ENCODE data around the gene BBOX1. TPM values are rescaled to one million over a fixed set of nuclear protein-coding genes. Genes with fewer than 3 reads are reported as not detected.

BBOX1 gene
- total and polyA plus RNA-seq, 2 donors (not counting 3 experiments of a cell fraction or from before 2014, with no cell fraction given), result not detected

- Histone ChIP-seq H3K9me1 (replicated peaks; ENCODE audit: control insufficient read depth, extremely low read depth, insufficient read depth, low read length) (no peaks in the 10 kb centered on the region), H2AFZ (ENCODE audit: low read depth, low read length) (no peak overlapping the region), H4K20me1 (replicated peaks; ENCODE audit: control insufficient read depth, extremely low read depth, insufficient read depth, low read length) (no peaks in the 10 kb centered on the region), H3K4me2 (ENCODE audit: insufficient read depth, low read length) (no peak overlapping the region), H3K4me1 (ENCODE audit: control insufficient read depth, extremely low read depth, insufficient read depth, low read length) (no peaks in the 10 kb centered on the region), H3K27me3 (ENCODE audit: control insufficient read depth in 2 of 2, insufficient read depth in 2 of 2, low read length in 2 of 2) (no peaks in the 10 kb centered on the region), H3K36me3 (ENCODE audit: control insufficient read depth in 2 of 2, extremely low read depth in 1 of 2, insufficient read depth in 2 of 2, low read length in 2 of 2) (no peaks in the 10 kb centered on the region), H3K79me2 (ENCODE audit: control insufficient read depth, insufficient read depth, low read length) (no peaks in the 10 kb centered on the region), H3K27ac (ENCODE audit: insufficient read depth, low read depth, low read length) (no peak overlapping the region), H3K9ac (replicated peaks; ENCODE audit: extremely low read depth, insufficient read depth, low read length) (no peak overlapping the region), H3K9me3 (replicated peaks; ENCODE audit: control insufficient read depth, insufficient read depth, low read length) (no peaks in the 10 kb centered on the region), H3K4me3 (replicated peaks in 1 of 3; ENCODE audit: insufficient read depth in 1 of 3, low read depth in 1 of 3, low read length in 3 of 3) (no peak overlapping the region)
- FAIRE-seq (no peak), DNase-seq (ENCODE audit: low read depth, low spot score) (no peak)
- dilution Hi-C loops (cut with MboI; ENCODE audit: extremely low pct_ligation_motif_present, low sequenced_read_pairs) (no loop called here), intact Hi-C loops (cut with micrococcal nuclease) (no loop called here)
- ChIA-PET CTCF (no interaction called here), POLR2A (no interaction called here)
- no TSS peak for BruUV-seq (replicated peaks)
- TF ChIP-seq GATA2 (IDR thresholded peaks at IDR 0.05; ENCODE audit: insufficient read depth, insufficient read length, low read depth, low read length) (no peak), EZH2 (IDR thresholded peaks at IDR 0.05; ENCODE audit: borderline replicate concordance, low read depth, low read length, severe bottlenecking) (no peak), POLR2AphosphoS5 (IDR thresholded peaks at IDR 0.05; ENCODE audit: insufficient read depth, low read depth, low read length) (no peak), MYC (IDR thresholded peaks at IDR 0.05; ENCODE audit: low read depth, low read length) (no peak), FOS (IDR thresholded peaks at IDR 0.05; ENCODE audit: borderline replicate concordance, insufficient read depth, low read length) (no peak), CTCF (IDR thresholded peaks at IDR 0.05; ENCODE audit: extremely low read depth in 1 of 2, insufficient read depth in 1 of 2, low read depth in 1 of 2, low read length in 2 of 2) (no peak), MAX (IDR thresholded peaks at IDR 0.05; ENCODE audit: insufficient read depth, insufficient read length) (no peak), POLR2A (IDR thresholded peaks at IDR 0.05; ENCODE audit: low read depth, low read length) (no peak), JUN (IDR thresholded peaks at IDR 0.05; ENCODE audit: borderline replicate concordance, insufficient read depth, insufficient read length, low read depth) (no peak)
Observed at GRCh38 chr11:27028561-27028965, 12.1 kb upstream of the BBOX1 start.
